H54 (cell line): ENCODE data around the gene LDOC1.

Source experiments
- DNase-seq: peaks from one replicate; pipeline ENCODE4 v3.0.0; 2011; ENCODE audit warnings: low spot score, mixed read lengths; ENCODE audit not compliant: insufficient read length
- FAIRE-seq: peaks from 3 replicates; lab custom pipeline; 2011; peaks lifted over from hg19 to GRCh38; lab: Jason Lieb, UNC
- POLR2A ChIP-seq: IDR thresholded peaks from 2 replicates; pipeline ENCODE4 v1.6.1; 2011; ENCODE audit warnings: low read depth, mild to moderate bottlenecking, low read length

The LDOC1 gene

DNA sequence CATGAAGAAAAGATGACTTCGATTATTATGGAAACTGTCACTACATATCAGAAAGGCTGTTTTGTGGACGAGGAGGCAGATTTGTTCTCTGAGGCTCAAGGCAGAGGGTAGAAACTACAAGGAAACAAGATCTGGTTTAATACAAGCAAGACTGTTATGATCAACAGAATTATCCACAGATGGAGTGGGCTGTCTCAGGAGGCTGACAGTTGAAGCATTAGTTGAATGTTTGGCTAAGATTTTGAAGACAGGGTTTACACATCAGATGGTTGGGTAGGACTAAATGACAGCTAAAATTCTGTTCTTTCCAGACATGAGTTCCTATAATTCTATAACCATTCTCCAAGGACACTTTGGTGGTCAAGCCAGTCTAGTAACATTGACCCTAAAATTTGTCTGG lies 49.8 kb downstream of the LDOC1 start:
- FAIRE-seq, result no peak
- TF ChIP-seq POLR2A, result no peak
- no peak for DNase-seq
